ENCODE data around the gene ZNF697. TPM values are rescaled to one million over a fixed set of nuclear protein-coding genes. Genes with fewer than 3 reads are reported as not detected.
"Not testable (repeated sequence)": the region's sequence is repeated elsewhere in the genome, so short reads cannot be mapped to it uniquely, and the experiment has no call there.

The ZNF697 gene
- total RNA-seq (2022), result 2.9 and 3.1 TPM in 2 replicates
- Bru-seq, nascent RNA, result percentile 60 among the genes with signal in this experiment
- BruChase-seq, experiment 1, labeled RNA remaining after a 2-hour chase, result percentile 62 among the genes with signal in this experiment
- BruChase-seq, experiment 2, labeled RNA remaining after a 6-hour chase, result percentile 57 among the genes with signal in this experiment
- long read RNA-seq, partial matches to known transcripts, result 0 of 1 reads
- long read RNA-seq, other reads (novel, unspliced or antisense), result 1 of 1 reads

- Mint-ChIP-seq H3K36me3 (ENCODE audit: insufficient read depth, unreplicated experiment) (no peaks in the 10 kb centered on the region), H3K9me3 (ENCODE audit: unreplicated experiment) (no peaks in the 10 kb centered on the region), H3K4me3 (ENCODE audit: unreplicated experiment) (peak within 1 kb of the TSS; percentile 97), H3K27me3 (ENCODE audit: insufficient read depth, unreplicated experiment) (peaks cover under 1% of the 10 kb centered on the region), H3K4me1 (ENCODE audit: low read depth, unreplicated experiment) (peaks cover 9% of the 10 kb centered on the region), H3K27ac (ENCODE audit: unreplicated experiment) (peak within 1 kb of the TSS; percentile 40)
- CTCF ChIA-PET, result interaction anchor here (0.6 to 2.7 kb wide), 7 partner anchors 11 to 38 kb away, joined by 3 to 13 read pairs (median 6); no protein-coding TSS in a partner anchor
- DNase-seq, result peak; percentile 89 to 93
- Histone ChIP-seq H3K4me1 (no peaks in the 10 kb centered on the region), H3K4me3 (ENCODE audit: low read depth, low read length) (peak within 1 kb of the TSS; percentile 89), H3K36me3 (ENCODE audit: control insufficient read depth, insufficient read depth, low read length) (no peaks in the 10 kb centered on the region), H3K9me3 (no peaks in the 10 kb centered on the region), H3K27me3 (replicated peaks; ENCODE audit: control insufficient read depth, insufficient read depth, low read length) (no peaks in the 10 kb centered on the region)
- POLR2A ChIA-PET, result interaction anchor here (0.6 to 1.5 kb wide), 3 partner anchors 30 to 64 kb away, joined by 3 to 9 read pairs (median 4); partner anchors contain the start of gene PHGDH
- intact Hi-C loops (cut with micrococcal nuclease; ENCODE audit: unreplicated experiment), result loop anchor here (1.0 to 5.0 kb wide), 3 partner anchors 12 to 36 kb away; no protein-coding TSS in a partner anchor
- no TSS peak for BruUV-seq (replicated peaks)
- TF ChIP-seq, protein P1, sequence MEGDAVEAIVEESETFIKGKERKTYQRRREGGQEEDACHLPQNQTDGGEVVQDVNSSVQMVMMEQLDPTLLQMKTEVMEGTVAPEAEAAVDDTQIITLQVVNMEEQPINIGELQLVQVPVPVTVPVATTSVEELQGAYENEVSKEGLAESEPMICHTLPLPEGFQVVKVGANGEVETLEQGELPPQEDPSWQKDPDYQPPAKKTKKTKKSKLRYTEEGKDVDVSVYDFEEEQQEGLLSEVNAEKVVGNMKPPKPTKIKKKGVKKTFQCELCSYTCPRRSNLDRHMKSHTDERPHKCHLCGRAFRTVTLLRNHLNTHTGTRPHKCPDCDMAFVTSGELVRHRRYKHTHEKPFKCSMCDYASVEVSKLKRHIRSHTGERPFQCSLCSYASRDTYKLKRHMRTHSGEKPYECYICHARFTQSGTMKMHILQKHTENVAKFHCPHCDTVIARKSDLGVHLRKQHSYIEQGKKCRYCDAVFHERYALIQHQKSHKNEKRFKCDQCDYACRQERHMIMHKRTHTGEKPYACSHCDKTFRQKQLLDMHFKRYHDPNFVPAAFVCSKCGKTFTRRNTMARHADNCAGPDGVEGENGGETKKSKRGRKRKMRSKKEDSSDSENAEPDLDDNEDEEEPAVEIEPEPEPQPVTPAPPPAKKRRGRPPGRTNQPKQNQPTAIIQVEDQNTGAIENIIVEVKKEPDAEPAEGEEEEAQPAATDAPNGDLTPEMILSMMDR (IDR thresholded peaks at IDR 0.05; ENCODE audit: insufficient read depth in 1 of 2, low read depth in 1 of 2, low read length in 1 of 2, severe bottlenecking in 1 of 2, unreplicated experiment in 1 of 2), result peak; percentile 14 to 21
These were observed at the start of gene ZNF697 for GRCh38 chr1:119647734-119648619. Gene ZNF697 (minus strand): TSS chr1:119648266. CDS start chr1:119626100, 22,166 bp downstream.

- intact Hi-C loops (cut with micrococcal nuclease; ENCODE audit: unreplicated experiment), result no loop called here
- H3K9me3 Mint-ChIP-seq (ENCODE audit: unreplicated experiment), result peaks cover 45% of the 10 kb centered on the region
- H3K27ac Mint-ChIP-seq (ENCODE audit: unreplicated experiment), result no peak overlapping the region
- POLR2A ChIA-PET, result interaction anchor here (1.2 kb wide), 1 partner anchor 14 kb away, joined by 4 read pairs; the partner anchor contains the start of gene PHGDH
- Histone ChIP-seq H3K4me3 (ENCODE audit: low read depth, low read length) (no peak overlapping the region), H3K4me1 (no peaks in the 10 kb centered on the region), H3K9me3 (peaks cover 3% of the 10 kb centered on the region), H3K27me3 (replicated peaks; ENCODE audit: control insufficient read depth, insufficient read depth, low read length) (no peaks in the 10 kb centered on the region), H3K36me3 (ENCODE audit: control insufficient read depth, insufficient read depth, low read length) (no peaks in the 10 kb centered on the region)
- peaks cover 7% of the 10 kb centered on the region for H3K27me3 Mint-ChIP-seq (ENCODE audit: insufficient read depth, unreplicated experiment)
- CTCF ChIA-PET, result interaction anchor here (0.5 kb wide), 1 partner anchor 292 kb away, joined by 4 read pairs; no protein-coding TSS in a partner anchor
- BruUV-seq (replicated peaks), result no TSS peak
- DNase-seq, result no peak
- H3K36me3 Mint-ChIP-seq (ENCODE audit: insufficient read depth, unreplicated experiment), result no peaks in the 10 kb centered on the region
- H3K4me3 Mint-ChIP-seq (ENCODE audit: unreplicated experiment), result no peak overlapping the region
- TF ChIP-seq, protein P1 (IDR thresholded peaks at IDR 0.05; ENCODE audit: insufficient read depth in 1 of 2, low read depth in 1 of 2, low read length in 1 of 2, severe bottlenecking in 1 of 2, unreplicated experiment in 1 of 2), result no peak
- H3K4me1 Mint-ChIP-seq (ENCODE audit: low read depth, unreplicated experiment), result no peaks in the 10 kb centered on the region
These were observed 49.5 kb upstream of the ZNF697 start for GRCh38 chr1:119697598-119697997.

DNA sequence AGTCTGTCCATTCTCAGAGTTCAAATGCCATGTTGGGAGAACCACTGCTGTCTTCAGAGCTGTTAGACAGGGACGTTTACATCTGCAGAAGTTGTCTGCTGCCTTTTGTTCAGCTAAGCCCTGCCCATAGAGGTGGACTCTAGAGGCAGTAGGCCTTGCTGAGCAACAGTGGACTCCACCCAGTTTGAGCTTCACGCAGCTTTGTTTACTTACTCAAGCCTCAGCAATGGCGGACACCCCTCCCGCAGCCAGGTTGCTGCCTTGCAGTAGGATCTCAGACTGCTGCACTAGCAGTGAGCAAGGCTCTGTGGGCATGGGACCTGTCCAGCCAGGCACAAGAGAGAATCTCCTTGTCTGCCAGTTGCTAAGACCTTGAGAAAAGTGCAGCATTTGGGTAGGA, 48.8 kb upstream of the ZNF697 start:
- H3K4me1 ChIP-seq; H3K27me3 Mint-ChIP-seq (ENCODE audit: insufficient read depth, unreplicated experiment); BruUV-seq (replicated peaks); intact Hi-C loops (cut with micrococcal nuclease; ENCODE audit: unreplicated experiment); H3K4me1 Mint-ChIP-seq (ENCODE audit: low read depth, unreplicated experiment); H3K36me3 Mint-ChIP-seq (ENCODE audit: insufficient read depth, unreplicated experiment); H3K36me3 ChIP-seq (ENCODE audit: control insufficient read depth, insufficient read depth, low read length); H3K27me3 ChIP-seq (replicated peaks; ENCODE audit: control insufficient read depth, insufficient read depth, low read length); CTCF ChIA-PET; DNase-seq; H3K4me3 ChIP-seq (ENCODE audit: low read depth, low read length); H3K4me3 Mint-ChIP-seq (ENCODE audit: unreplicated experiment); H3K9me3 ChIP-seq; H3K27ac Mint-ChIP-seq (ENCODE audit: unreplicated experiment): not testable (repeated sequence)
- H3K9me3 Mint-ChIP-seq (ENCODE audit: unreplicated experiment), result peaks cover 40% of the 10 kb centered on the region
- POLR2A ChIA-PET, result interaction anchor here (1.2 kb wide), 1 partner anchor 15 kb away, joined by 4 read pairs; the partner anchor contains the start of gene PHGDH

Data from Caco-2 (cell line).